Measurements from ENCODE around the gene MTMR8. TPM values are rescaled to one million over a fixed set of nuclear protein-coding genes. Genes with fewer than 3 reads are reported as not detected.

MTMR8 gene
- polyA plus RNA-seq, 1 donor (not counting 4 experiments of a cell fraction or from before 2014, with no cell fraction given): 1.1 TPM

DNA sequence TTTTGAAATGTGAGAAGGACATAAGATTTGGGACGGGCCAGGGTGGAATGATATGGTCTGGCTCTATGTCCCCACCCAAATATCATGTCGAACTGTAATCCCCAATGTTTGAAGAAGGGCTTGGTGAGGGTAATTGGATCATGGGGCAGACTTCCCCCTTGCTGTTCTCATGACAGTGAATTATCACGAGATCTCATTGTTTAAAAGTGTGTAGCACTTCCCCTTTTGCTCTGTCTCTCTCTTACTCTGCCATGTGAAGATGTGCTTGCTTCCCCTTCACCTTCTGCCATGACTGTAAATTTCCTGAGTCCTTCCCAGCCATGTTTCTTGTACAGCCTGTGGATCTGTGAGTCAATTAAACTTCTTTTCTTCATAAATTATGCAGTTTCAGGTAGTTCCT lies 17.5 kb downstream of the MTMR8 start:
- Histone ChIP-seq H3K9ac (ENCODE audit: control insufficient read depth, extremely low read depth, insufficient read depth, low read length) (no peak overlapping the region), H3K4me3 (ENCODE audit: control insufficient read depth in 2 of 3, extremely low read depth in 1 of 3, insufficient read depth in 2 of 3, low read depth in 1 of 3, low read length in 3 of 3) (no peak overlapping the region), H3K79me2 (ENCODE audit: control insufficient read depth, insufficient read depth, low read length) (no peaks in the 10 kb centered on the region), H3K4me1 (ENCODE audit: control insufficient read depth, extremely low read depth, insufficient read depth, low read length) (no peaks in the 10 kb centered on the region), H2AFZ (ENCODE audit: control insufficient read depth, low read length) (no peak overlapping the region), H3K9me1 (ENCODE audit: control insufficient read depth, extremely low read depth, insufficient read depth, low read length) (no peaks in the 10 kb centered on the region), H4K20me1 (ENCODE audit: control insufficient read depth, extremely low read depth, insufficient read depth, low read length) (no peaks in the 10 kb centered on the region), H3K9me3 (ENCODE audit: control insufficient read depth, low read depth, low read length) (no peaks in the 10 kb centered on the region), H3K27ac (ENCODE audit: control insufficient read depth, insufficient read depth, low read length) (no peak overlapping the region), H3K4me2 (ENCODE audit: control insufficient read depth, extremely low read depth, insufficient read depth, low read depth, low read length) (no peak overlapping the region), H3K27me3 (ENCODE audit: control insufficient read depth, extremely low read depth, insufficient read depth, low read length) (no peaks in the 10 kb centered on the region), H3K36me3 (ENCODE audit: control insufficient read depth in 2 of 2, extremely low read depth in 1 of 2, insufficient read depth in 2 of 2, low read length in 2 of 2) (no peaks in the 10 kb centered on the region)
- no peak for FAIRE-seq
- no peak for TF ChIP-seq EZH2 (IDR thresholded peaks at IDR 0.05; ENCODE audit: low read length)
- TF ChIP-seq, protein P1, sequence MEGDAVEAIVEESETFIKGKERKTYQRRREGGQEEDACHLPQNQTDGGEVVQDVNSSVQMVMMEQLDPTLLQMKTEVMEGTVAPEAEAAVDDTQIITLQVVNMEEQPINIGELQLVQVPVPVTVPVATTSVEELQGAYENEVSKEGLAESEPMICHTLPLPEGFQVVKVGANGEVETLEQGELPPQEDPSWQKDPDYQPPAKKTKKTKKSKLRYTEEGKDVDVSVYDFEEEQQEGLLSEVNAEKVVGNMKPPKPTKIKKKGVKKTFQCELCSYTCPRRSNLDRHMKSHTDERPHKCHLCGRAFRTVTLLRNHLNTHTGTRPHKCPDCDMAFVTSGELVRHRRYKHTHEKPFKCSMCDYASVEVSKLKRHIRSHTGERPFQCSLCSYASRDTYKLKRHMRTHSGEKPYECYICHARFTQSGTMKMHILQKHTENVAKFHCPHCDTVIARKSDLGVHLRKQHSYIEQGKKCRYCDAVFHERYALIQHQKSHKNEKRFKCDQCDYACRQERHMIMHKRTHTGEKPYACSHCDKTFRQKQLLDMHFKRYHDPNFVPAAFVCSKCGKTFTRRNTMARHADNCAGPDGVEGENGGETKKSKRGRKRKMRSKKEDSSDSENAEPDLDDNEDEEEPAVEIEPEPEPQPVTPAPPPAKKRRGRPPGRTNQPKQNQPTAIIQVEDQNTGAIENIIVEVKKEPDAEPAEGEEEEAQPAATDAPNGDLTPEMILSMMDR (optimal IDR thresholded peaks at IDR 0.05 in 1 of 3, IDR thresholded peaks at IDR 0.05 in 1 of 3, conservative IDR thresholded peaks at IDR 0.05 in 1 of 3; ENCODE audit: extremely low read depth in 1 of 3, insufficient read depth in 2 of 3, low read length in 3 of 3): no peak
- DNase-seq (ENCODE audit: low read depth, low spot score): no peak
- dilution Hi-C loops (cut with MboI; ENCODE audit: extremely low pct_ligation_motif_present, low sequenced_read_pairs): no loop called here

DNA sequence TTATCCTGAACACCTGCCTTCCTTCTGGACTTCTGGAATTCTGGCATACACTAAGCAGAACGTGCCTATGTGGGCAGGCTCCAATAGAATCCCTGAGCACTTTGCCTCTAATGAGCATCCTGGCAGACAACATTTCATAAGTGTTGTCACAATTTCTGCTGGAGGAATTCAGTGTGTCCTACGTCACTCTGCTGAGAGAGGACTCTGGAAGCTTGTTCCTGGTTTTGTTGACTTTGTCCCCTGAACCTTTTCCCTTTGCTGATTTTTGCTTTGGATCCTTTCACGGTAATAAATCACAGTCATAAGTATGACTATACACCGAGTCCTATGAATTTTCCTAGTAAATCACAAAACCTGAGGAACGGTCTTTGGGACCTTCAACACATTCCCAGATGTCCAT lies 43.2 kb downstream of the MTMR8 start:
- DNase-seq (ENCODE audit: low read depth, low spot score): no peak

More for the DNA sequence above, 43.2 kb downstream of the MTMR8 start:
- Histone ChIP-seq H3K27me3 (ENCODE audit: control insufficient read depth, extremely low read depth, insufficient read depth, low read length) (no peaks in the 10 kb centered on the region), H3K4me1 (ENCODE audit: control insufficient read depth, extremely low read depth, insufficient read depth, low read length) (no peaks in the 10 kb centered on the region), H3K9me3 (ENCODE audit: control insufficient read depth, low read depth, low read length) (no peaks in the 10 kb centered on the region), H3K9ac (ENCODE audit: control insufficient read depth, extremely low read depth, insufficient read depth, low read length) (no peak overlapping the region), H3K4me2 (ENCODE audit: control insufficient read depth, extremely low read depth, insufficient read depth, low read depth, low read length) (no peak overlapping the region), H3K27ac (ENCODE audit: control insufficient read depth, insufficient read depth, low read length) (no peak overlapping the region), H3K9me1 (ENCODE audit: control insufficient read depth, extremely low read depth, insufficient read depth, low read length) (no peaks in the 10 kb centered on the region), H3K4me3 (ENCODE audit: control insufficient read depth in 2 of 3, extremely low read depth in 1 of 3, insufficient read depth in 2 of 3, low read depth in 1 of 3, low read length in 3 of 3) (no peak overlapping the region), H3K79me2 (ENCODE audit: control insufficient read depth, insufficient read depth, low read length) (no peaks in the 10 kb centered on the region), H3K36me3 (ENCODE audit: control insufficient read depth in 2 of 2, extremely low read depth in 1 of 2, insufficient read depth in 2 of 2, low read length in 2 of 2) (no peaks in the 10 kb centered on the region), H2AFZ (ENCODE audit: control insufficient read depth, low read length) (no peak overlapping the region), H4K20me1 (ENCODE audit: control insufficient read depth, extremely low read depth, insufficient read depth, low read length) (no peaks in the 10 kb centered on the region)
- FAIRE-seq: no peak
- dilution Hi-C loops (cut with MboI; ENCODE audit: extremely low pct_ligation_motif_present, low sequenced_read_pairs): no loop called here
- TF ChIP-seq, protein P1 (optimal IDR thresholded peaks at IDR 0.05 in 1 of 3, IDR thresholded peaks at IDR 0.05 in 1 of 3, conservative IDR thresholded peaks at IDR 0.05 in 1 of 3; ENCODE audit: extremely low read depth in 1 of 3, insufficient read depth in 2 of 3, low read length in 3 of 3): no peak
- TF ChIP-seq EZH2 (IDR thresholded peaks at IDR 0.05; ENCODE audit: low read length): no peak

All from keratinocyte (primary cell).